Measurements from ENCODE around the gene DNAH9. TPM values are rescaled to one million over a fixed set of nuclear protein-coding genes. Genes with fewer than 3 reads are reported as not detected.

The DNAH9 gene
- polyA plus RNA-seq, 1 donor (not counting 4 experiments of a cell fraction or from before 2014, with no cell fraction given) = 0.42 TPM

DNA sequence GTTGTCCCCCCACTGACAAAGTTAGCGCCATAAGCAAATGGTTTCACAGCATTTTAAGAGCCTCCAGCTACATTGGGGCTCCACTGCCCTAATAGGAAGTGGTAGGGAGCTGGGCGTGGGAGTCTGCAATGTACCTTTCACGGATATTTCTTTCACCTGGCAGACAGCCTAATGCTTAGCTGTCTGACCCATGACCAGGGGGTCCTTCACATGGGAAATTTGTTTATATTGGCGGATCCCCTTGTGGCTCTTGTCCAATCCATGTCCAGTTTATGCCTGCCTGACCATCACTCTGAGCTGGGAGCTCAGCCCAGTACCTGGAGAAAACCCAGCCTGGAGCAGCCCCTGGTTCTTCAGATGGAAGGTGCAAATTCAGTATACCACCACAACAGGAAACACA is 254.0 kb downstream of the DNAH9 start:
- no peak overlapping the region for H3K27ac ChIP-seq (ENCODE audit: control insufficient read depth, insufficient read depth, low read length)
- DNase-seq (ENCODE audit: low read depth, low spot score) (no peak), FAIRE-seq (no peak)
- no peak overlapping the region for H3K9ac ChIP-seq (ENCODE audit: control insufficient read depth, extremely low read depth, insufficient read depth, low read length)
- H3K9me1 ChIP-seq (ENCODE audit: control insufficient read depth, extremely low read depth, insufficient read depth, low read length) = no peaks in the 10 kb centered on the region
- H3K4me3 ChIP-seq (ENCODE audit: control insufficient read depth in 2 of 3, extremely low read depth in 1 of 3, insufficient read depth in 2 of 3, low read depth in 1 of 3, low read length in 3 of 3) = no peak overlapping the region
- TF ChIP-seq, protein P1, sequence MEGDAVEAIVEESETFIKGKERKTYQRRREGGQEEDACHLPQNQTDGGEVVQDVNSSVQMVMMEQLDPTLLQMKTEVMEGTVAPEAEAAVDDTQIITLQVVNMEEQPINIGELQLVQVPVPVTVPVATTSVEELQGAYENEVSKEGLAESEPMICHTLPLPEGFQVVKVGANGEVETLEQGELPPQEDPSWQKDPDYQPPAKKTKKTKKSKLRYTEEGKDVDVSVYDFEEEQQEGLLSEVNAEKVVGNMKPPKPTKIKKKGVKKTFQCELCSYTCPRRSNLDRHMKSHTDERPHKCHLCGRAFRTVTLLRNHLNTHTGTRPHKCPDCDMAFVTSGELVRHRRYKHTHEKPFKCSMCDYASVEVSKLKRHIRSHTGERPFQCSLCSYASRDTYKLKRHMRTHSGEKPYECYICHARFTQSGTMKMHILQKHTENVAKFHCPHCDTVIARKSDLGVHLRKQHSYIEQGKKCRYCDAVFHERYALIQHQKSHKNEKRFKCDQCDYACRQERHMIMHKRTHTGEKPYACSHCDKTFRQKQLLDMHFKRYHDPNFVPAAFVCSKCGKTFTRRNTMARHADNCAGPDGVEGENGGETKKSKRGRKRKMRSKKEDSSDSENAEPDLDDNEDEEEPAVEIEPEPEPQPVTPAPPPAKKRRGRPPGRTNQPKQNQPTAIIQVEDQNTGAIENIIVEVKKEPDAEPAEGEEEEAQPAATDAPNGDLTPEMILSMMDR (optimal IDR thresholded peaks at IDR 0.05 in 1 of 3, IDR thresholded peaks at IDR 0.05 in 1 of 3, conservative IDR thresholded peaks at IDR 0.05 in 1 of 3; ENCODE audit: extremely low read depth in 1 of 3, insufficient read depth in 2 of 3, low read length in 3 of 3) = no peak
- TF ChIP-seq EZH2 (IDR thresholded peaks at IDR 0.05; ENCODE audit: low read length) = no peak
- dilution Hi-C loops (cut with MboI; ENCODE audit: extremely low pct_ligation_motif_present, low sequenced_read_pairs) = no loop called here
- no peaks in the 10 kb centered on the region for H3K79me2 ChIP-seq (ENCODE audit: control insufficient read depth, insufficient read depth, low read length)
- H3K4me2 ChIP-seq (ENCODE audit: control insufficient read depth, extremely low read depth, insufficient read depth, low read depth, low read length) = no peak overlapping the region
- H3K9me3 ChIP-seq (ENCODE audit: control insufficient read depth, low read depth, low read length) = no peaks in the 10 kb centered on the region
- H3K36me3 ChIP-seq (ENCODE audit: control insufficient read depth in 2 of 2, extremely low read depth in 1 of 2, insufficient read depth in 2 of 2, low read length in 2 of 2) = no peaks in the 10 kb centered on the region
- peaks cover 9% of the 10 kb centered on the region for H3K4me1 ChIP-seq (ENCODE audit: control insufficient read depth, extremely low read depth, insufficient read depth, low read length)
- H2AFZ ChIP-seq (ENCODE audit: control insufficient read depth, low read length) = no peak overlapping the region
- no peaks in the 10 kb centered on the region for H4K20me1 ChIP-seq (ENCODE audit: control insufficient read depth, extremely low read depth, insufficient read depth, low read length)
- H3K27me3 ChIP-seq (ENCODE audit: control insufficient read depth, extremely low read depth, insufficient read depth, low read length) = no peaks in the 10 kb centered on the region

DNA sequence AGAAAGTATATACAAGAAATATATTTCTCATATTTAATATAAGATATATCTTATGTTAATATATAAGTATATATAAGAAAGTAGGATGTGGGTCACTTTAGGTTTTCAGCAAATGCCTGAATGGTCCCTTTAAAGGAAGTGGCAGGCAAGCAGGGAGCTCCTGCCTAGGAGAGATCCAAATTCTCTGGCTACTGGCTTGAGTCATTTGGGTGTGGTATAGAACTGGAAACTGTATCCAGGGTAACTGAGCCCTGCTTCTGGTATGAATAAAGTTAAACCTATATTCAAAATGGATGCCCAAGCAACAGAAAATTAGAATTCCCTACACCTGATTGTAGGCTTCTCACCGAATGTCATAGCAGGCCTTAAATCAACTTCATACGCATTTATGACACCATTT is 254.6 kb downstream of the DNAH9 start:
- dilution Hi-C loops (cut with MboI; ENCODE audit: extremely low pct_ligation_motif_present, low sequenced_read_pairs) = no loop called here
- peak overlapping the region; percentile 39 for H3K4me2 ChIP-seq (ENCODE audit: control insufficient read depth, extremely low read depth, insufficient read depth, low read depth, low read length)
- TF ChIP-seq, protein P1 (optimal IDR thresholded peaks at IDR 0.05 in 1 of 3, IDR thresholded peaks at IDR 0.05 in 1 of 3, conservative IDR thresholded peaks at IDR 0.05 in 1 of 3; ENCODE audit: extremely low read depth in 1 of 3, insufficient read depth in 2 of 3, low read length in 3 of 3) = no peak
- no peak for TF ChIP-seq EZH2 (IDR thresholded peaks at IDR 0.05; ENCODE audit: low read length)
- no peaks in the 10 kb centered on the region for H3K79me2 ChIP-seq (ENCODE audit: control insufficient read depth, insufficient read depth, low read length)
- no peaks in the 10 kb centered on the region for H3K9me1 ChIP-seq (ENCODE audit: control insufficient read depth, extremely low read depth, insufficient read depth, low read length)
- no peak overlapping the region for H3K9ac ChIP-seq (ENCODE audit: control insufficient read depth, extremely low read depth, insufficient read depth, low read length)
- H3K27me3 ChIP-seq (ENCODE audit: control insufficient read depth, extremely low read depth, insufficient read depth, low read length) = no peaks in the 10 kb centered on the region
- peak overlapping the region; percentile 25 for H3K27ac ChIP-seq (ENCODE audit: control insufficient read depth, insufficient read depth, low read length)
- no peaks in the 10 kb centered on the region for H4K20me1 ChIP-seq (ENCODE audit: control insufficient read depth, extremely low read depth, insufficient read depth, low read length)
- no peak overlapping the region for H3K4me3 ChIP-seq (ENCODE audit: control insufficient read depth in 2 of 3, extremely low read depth in 1 of 3, insufficient read depth in 2 of 3, low read depth in 1 of 3, low read length in 3 of 3)
- H2AFZ ChIP-seq (ENCODE audit: control insufficient read depth, low read length) = peak overlapping the region; percentile 81
- no peaks in the 10 kb centered on the region for H3K9me3 ChIP-seq (ENCODE audit: control insufficient read depth, low read depth, low read length)
- H3K4me1 ChIP-seq (ENCODE audit: control insufficient read depth, extremely low read depth, insufficient read depth, low read length) = peaks cover 9% of the 10 kb centered on the region
- no peak for DNase-seq (ENCODE audit: low read depth, low spot score)
- no peaks in the 10 kb centered on the region for H3K36me3 ChIP-seq (ENCODE audit: control insufficient read depth in 2 of 2, extremely low read depth in 1 of 2, insufficient read depth in 2 of 2, low read length in 2 of 2)
- FAIRE-seq = no peak
